HuH-7 (cell line): Measurements from ENCODE around the gene MAPK1IP1L.
"Not testable (repeated sequence)": the region's sequence is repeated elsewhere in the genome, so short reads cannot be mapped to it uniquely, and the experiment has no call there.

ENCODE experiments used
- DNase-seq: peaks from one replicate; pipeline ENCODE4 v3.0.0; 2011; ENCODE audit warnings: low spot score

The MAPK1IP1L gene

DNA sequence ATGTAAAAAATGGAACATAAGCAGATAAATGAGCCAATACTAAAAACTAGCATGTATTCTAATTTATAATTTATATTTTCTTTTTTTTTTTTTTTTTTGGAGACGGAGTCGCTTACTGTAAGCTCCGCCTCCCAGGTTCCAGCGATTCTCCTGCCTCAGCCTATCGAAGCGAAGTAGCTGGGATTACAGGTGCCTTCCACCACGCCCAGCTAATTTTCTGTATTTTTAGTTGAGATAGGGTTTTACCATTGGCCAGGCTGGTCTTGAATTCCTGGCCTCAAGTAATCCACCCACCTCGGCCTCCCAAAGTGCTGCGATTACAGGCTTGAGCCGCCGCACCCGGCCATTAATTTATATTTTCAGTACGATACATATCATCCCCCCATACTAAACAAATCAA, 2.7 kb downstream of the MAPK1IP1L start:
- no peak for DNase-seq

DNA sequence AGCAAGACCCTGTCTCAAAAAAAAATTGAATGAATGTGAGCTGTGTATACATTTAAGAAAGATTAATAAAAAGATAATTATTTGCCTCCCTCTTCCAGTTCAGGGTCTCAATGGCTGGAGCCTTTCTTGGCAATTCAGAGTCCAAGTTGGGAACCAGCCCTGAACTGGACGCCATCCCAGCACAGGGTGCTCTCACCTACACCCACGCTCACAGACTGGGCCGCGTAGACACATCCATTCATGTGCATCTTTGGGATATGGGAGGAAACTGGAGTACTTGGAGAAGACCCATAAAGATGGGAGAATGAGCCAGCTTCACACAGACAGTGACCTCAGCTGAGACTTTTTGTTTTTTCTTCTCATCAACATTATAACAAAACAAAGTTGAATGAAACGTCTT, 6.5 kb downstream of the MAPK1IP1L start:
- no peak for DNase-seq

DNA sequence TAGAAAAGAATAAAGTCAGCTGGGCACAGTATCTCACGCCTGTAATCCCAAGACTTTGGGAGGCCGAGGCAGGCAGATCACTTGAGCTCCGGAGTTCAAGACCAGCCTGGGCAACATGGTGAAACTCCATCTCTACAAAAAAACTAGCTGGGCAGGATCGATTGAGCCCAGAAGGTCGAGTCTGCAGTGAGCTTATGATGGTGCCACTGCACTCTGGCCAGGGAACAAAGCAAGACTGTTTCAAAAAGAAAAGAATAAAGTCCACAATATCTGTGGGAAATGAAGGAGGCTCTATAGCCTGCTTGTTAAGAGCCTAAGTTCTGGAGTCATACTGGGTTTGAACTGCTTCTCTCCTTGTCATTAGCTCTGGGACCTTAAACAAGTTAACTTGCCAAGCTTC, 7.9 kb downstream of the MAPK1IP1L start:
- DNase-seq, result no peak

DNA sequence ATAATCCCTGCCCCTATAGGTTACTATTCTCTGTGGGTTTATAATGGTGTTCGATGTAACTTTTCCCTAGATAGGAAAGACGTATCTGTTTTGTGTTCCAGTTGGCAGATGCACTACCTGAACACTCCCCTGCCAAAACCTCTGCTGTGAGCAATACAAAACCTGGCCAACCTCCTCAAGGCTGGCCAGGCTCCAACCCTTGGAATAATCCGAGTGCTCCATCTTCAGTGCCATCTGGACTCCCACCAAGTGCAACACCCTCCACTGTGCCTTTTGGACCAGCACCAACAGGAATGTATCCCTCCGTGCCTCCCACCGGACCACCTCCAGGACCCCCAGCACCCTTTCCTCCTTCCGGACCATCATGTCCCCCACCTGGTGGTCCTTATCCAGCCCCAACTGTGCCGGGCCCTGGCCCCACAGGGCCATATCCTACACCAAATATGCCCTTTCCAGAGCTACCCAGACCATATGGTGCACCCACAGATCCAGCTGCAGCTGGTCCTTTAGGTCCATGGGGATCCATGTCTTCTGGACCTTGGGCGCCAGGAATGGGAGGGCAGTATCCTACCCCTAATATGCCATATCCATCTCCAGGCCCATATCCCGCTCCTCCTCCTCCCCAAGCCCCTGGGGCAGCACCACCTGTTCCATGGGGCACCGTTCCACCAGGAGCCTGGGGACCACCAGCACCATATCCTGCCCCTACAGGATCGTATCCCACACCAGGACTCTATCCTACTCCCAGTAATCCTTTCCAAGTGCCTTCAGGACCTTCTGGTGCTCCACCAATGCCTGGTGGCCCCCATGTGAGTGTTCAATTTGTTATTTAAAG, 11.3 kb downstream of the MAPK1IP1L start:
- no peak for DNase-seq

DNA sequence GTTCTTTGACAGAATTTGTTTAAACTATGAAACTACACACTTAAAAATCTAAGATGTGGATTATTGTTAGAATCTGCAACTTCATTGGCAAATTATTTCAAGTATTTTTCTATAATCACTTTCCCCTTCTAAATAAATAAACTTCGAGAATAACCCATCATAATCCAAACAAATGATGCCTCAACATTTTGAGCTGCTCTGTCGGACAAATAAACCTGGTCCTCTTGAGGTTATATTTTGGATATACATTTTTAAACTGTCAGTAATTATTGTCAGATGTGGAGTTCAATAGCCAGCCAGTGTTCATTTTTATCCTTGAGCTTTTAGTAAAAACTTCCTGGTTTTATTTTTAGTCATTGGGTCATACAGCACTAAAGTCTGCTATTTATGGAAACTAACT, 13.4 kb downstream of the MAPK1IP1L start:
- DNase-seq, result not testable (repeated sequence)

DNA sequence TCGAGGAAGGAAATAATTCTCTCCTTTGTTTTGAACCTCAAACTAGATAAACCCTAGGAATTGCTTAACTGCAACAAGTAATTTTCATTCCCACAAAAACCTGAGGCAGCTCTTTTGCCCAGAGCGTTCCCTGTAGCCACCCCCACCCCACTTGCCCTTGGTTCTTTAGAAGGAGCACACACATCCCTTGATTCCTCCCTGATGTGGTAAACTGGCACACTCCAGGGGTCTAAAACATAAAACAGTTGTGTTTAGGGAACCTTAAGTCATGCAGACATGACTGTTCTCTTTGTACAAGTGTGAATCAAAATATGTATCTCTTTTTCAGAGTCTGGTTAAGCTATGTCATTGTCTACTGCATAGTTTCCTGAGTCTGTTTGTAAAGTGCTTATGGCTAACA, 14.0 kb downstream of the MAPK1IP1L start:
- DNase-seq, result no peak

DNA sequence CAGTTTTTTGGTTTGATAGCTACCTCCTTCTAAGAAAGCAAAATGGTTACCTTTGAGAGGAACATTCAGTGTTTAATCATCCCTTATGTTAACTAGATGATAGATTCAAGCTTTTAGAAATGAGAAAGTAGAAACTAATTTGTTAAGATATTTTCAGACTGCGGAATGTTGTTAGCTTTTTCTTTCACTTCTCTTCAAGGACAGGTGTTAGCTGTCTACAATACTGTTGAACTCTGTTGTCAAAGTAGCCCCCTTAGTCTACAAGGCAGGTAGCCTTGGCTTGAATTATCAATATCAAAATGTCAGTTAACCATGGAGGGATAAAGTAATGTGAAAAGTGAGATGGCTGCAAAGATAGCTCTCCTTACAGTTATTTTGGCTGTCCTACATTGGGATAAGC, 14.8 kb downstream of the MAPK1IP1L start:
- DNase-seq, result no peak

DNA sequence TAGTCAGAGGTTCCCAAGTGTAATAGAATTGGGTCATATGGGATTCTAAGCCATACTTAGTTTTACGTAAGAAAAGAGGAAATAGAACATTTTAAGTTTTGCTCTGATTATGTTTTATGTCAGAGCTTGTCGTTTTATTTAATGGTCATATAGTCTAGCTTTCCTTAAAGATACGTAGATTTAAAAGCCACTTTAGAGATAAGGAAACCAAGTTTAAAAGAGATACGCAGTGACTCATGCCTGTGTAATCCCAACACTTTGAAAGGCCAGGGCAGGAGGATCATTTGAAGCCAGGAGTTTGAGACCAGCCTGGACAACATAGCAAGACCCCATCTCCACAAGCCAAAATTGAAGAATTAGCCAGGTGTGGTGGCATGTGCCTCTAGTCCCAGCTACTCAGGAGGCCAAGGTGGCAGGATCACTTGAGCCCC, 19.5 kb downstream of the MAPK1IP1L start:
- no peak for DNase-seq

DNA sequence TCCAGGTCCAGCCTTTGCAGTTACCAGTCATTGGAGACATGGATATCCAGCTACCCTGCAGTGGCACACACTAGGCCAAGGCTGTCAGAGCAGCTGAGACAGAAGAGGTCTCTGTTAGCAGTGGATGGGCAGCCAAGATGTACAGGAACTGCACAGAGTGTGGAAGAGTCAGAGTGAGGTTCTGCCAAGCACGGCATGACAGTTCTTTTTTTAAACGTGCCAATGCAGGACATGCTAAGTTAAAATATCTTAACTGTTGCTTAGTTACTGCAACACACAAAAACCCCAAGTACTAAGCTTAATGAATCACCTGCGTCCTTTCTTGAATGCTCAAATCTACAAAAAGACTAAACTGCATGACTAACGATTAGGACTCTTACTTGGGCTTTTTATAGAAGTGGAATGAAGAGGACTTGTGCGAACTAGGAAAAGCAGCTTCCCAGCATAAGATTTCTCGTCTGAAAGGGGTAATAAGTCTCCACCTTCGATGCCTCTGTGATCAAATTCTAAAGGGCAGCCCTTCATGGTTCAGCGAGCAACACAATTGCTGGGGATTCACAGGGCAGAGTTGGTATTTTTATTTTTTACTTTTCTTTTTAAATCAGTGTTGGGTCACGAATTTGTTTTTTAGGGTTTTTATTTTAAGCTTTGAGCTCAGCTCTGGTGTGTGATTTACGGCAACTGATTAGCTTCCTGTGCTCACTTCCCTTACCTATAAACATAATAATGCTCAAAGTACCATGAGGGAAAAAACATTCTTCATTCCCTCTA, 20.6 kb downstream of the MAPK1IP1L start:
- DNase-seq, result no peak

DNA sequence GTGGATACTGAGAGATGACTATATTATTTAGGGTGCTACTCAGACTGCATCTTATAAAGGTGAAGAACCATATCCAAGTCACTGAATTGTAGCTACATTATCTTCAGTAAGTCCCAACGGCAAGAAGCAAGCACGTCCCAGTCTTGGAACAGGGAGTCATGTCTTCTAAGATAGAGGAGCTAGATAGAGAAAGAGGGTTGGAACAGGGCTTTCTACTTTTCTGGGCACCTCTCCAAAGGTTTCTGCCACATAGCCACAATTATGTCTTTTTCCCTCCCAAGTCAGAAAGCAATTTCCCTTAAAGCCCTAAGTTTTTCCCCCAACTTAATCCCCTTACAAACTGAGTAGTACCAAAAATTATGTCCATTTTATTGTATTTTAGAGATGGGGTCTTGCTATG, 22.4 kb downstream of the MAPK1IP1L start:
- DNase-seq, result no peak

DNA sequence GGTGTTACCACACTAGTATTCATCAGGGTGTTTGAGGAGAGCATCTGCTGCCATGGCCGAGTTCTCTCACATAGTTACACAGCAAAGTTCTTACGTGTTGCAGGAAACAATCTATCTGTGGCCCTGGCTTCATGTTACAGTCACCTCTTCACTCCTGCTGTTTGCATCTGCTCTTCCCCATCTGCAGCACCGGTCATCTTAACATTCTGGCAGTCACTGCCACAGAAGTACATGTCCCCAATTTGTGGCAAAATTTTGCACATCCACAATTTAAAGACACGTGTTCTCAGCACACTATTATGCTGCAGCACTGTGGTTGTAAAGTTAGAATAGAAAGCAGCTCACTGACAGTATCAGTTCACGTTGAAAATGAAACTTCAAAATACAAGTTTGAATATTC, 23.2 kb downstream of the MAPK1IP1L start:
- DNase-seq, result no peak

DNA sequence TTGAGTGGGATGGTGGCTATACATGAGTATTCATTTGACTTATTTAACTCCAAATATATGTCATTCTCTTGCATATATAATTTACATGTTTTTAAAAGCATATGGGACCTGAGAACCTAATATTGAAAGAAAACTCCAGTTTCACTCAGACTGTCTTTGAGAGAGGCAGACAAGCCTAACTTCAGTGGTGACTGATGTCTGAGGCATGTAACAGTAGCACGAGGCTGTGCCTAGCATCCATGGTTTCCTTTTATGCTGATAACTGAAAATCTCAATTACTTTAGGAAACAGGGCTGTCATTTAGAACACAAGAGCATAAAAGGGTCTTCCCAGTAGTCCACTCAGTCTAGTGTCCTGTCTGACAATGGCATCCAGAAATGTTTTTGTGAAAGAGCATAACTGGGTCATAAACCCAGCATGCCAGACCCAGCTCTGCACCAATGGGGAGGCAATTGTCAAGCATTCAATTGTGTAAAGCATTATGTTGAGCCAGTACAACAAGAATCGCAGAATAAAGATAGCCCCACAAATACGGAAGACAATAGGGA, 24.3 kb downstream of the MAPK1IP1L start:
- DNase-seq, result no peak

DNA sequence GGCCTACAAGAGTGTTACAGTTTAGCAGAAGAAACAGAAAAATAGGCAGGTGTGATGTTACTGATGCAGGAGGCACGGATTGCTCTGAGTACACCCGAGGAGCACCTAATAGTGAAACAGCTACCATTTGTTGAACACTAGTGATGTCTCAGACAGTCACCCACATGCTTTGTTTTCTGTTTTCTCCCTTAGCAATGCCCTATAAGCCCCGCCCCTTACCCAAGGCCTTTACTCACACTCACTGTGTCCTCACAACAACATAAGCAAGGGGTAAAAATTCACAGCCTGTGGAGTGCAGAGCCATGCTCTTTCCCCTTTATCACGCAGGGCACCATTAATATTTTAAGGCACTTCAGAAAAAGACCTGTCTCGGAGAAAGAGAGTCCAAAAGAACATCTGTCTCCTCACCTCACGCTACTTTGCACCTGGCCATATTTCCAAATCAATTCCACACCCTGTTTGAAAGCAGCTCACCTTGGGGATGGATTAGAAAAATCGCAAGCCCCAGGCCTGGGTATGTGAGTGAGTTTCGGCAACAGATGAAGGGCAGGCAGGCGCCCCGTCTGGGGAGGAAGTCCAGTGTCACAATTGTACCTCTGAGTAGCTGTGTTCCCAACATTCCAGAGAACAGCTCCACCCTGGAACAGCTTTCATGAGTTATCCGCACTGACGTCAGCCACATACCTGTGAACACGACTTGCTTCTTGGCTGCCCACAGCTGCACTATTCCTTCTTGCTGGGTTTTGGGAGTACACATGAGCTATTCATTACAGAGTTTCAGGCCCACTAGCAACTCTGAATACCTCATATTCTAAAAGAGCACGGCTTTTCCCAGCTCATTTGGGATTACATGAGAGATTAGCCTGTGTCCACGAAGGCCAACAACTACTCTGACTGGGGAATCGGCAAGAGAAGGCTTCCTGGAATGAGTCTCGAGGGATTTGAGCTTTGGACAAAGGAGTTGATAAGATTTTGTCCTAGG, 26.0 kb downstream of the MAPK1IP1L start:
- no peak for DNase-seq

DNA sequence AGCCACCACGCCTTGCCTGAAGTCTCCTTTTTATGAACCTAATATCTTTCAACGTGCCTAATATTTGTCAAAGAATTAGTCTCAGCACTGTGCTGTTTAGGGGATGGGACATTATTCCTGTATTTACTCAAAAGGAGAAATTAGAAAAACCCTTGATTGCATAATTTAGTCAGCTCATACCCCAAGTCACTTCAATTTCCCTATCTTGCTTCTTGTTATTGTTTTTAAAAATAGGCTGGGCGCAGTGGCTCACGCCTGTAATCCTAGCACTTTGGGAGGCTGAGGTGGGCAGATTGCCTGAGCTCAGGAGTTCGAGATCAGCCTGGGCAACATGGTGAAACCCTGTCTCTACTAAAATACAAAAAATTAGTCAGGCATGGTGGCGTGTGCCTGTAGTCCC, 28.5 kb downstream of the MAPK1IP1L start:
- DNase-seq, result not testable (repeated sequence)

DNA sequence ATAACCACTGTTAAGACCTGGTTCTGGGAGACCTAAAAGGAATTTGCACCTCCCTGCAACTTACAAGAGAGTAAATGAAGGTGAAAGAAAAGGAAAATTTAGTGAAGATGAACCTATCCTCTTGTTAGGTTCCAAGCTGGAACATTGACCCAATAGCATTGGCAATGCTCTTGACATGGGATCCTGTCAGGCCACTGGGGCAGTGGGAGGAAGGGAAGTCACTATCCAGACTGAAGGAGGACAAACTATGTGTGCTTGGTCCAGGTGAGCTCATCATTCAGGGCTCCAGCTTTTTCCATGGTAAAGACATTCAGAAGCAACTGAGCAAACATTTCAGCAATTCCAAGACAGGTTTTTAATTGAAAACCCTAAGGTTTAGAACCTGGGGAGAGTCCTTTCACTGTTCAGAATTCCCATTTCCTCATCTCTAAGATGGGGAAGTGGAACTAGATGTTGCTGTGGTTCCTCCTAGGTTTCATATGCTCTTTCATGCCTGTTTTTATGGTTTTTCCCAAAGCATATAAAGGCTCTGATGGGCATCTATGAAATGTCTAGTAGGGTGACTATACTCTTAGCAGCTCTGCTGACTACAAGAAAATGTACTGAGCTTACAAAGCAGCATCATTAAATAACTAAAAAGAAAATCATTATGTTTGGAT, 33.1 kb downstream of the MAPK1IP1L start:
- DNase-seq, result no peak

DNA sequence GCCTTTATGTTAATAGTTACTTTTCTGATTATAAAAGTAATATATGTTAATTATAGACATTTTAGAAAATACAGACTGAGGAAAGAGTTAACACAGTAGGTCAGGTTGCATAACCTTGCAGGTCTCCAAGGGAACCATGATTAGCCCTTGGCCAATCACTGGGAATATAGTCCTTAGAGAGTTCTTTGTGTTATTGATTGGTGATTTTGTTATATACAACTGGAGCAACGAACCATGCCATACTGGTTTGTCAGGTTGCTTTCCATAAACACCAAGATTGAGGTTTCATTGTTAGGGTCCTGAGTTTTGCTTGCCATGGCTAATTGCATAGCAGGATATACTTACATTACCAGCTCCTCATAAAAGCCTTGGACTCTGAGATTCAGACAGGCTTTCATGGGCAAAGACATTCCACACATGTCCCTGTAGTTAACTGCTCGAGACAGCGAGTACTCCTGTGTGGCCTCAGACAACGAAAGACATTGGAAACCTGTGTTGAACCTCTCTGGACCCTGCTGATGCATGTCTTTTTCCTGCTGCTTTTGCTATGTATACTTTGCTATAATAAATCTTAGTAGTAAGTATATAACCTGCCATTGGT, 33.7 kb downstream of the MAPK1IP1L start:
- DNase-seq, result no peak

DNA sequence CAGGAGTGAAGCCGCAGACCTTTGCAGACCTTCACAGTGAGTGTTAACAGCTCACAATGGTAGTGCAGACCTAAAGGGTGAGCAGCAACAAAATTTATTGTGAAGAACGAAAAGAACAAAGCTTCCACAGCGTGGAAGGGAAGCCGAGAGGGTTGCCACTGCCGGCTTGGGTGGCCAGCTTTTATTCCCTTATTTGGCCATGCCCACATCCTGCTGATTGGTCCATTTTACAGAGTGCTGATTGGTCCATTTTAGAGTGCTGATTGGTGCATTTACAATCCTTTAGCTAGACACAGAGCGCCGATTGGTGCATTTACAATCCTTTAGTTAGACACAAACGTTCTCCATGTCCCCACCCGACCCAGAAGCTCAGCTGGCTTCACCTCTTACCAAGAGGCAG, 35.5 kb downstream of the MAPK1IP1L start:
- no peak for DNase-seq

DNA sequence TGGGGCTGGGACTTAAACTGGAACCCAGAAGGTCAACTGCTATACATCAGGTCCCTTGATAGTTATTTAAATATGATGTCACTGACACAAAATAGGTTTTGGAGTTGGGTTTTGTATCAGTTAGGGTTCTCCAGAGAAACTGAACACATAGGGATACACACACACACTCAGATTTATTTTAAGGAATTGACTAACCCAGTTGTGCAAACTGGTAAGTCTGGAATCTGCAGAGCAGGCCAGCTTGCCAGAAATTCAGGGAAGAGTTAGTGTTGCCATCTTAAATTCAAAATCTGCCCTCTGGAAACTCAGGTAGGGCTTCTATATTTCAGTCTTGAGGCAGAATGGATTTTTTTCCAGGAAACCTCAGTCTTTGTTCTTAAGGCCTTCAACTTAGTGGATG, 36.9 kb downstream of the MAPK1IP1L start:
- no peak for DNase-seq

DNA sequence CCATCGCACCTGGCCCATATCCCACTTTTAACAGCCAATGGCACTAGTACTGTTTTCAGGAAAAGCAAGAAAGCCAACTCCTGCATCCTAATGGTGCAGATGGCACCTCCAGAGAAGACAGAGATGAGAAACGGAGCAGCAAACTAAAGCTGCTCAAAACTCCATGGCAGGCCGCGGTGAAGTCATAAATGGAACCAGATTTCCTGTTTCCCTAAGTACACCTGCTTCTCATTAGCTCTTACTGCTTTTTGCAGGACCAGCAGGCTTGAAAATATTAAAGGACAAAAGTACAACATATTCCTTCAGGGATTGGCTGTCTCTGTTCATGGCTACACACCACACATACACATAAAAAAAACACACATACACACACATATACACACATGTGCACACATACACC, 40.9 kb downstream of the MAPK1IP1L start:
- DNase-seq, result no peak

DNA sequence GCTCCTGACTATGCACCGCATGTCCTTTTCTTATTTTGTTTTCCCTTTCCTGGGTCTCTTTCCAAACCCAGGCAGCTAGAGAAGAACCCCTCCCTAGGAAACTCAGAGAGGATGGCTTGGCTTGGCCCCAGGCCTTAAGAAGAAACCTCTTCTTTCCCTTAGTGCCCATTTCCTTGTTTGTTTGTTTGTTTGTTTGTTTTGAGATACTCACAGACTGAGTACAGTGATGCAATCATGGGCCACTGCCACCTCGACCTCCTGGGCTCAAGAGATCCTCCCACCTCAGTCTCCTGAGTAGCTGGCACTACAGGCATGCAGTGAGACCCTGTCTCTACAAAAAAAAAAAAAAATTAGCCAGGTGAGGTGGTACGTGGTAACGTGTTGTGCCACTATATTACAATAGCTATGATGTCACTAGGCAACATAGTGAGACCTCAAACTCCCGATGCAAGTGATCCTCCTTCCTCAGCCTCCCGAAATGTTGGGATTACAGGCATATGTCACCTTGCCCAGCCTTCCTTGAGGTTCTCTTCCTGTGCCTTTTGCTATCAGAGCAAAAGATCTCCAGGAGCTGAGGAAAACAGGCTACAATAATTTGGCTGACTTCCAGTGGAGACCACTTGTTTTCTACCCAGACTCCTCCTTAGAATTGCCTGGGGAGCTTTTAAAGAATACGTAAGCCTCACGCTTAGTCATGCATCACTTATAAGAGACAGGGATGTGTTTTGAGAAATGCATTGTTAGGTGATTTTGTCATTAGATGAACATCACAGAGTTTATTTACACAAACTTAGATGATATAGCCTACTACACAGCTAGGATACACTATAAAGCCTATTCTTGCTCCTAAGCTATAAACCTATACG, 43.1 kb downstream of the MAPK1IP1L start:
- DNase-seq, result no peak
